Measurements from ENCODE around the gene DCAF7.
A peak's percentile ranks its signal among the peaks of the same experiment; 100 is the strongest.

DCAF7 gene

GRCh38 chr17:63544467-63545301, 5.6 kb upstream of the DCAF7 start:
- no peak for FAIRE-seq

DNA sequence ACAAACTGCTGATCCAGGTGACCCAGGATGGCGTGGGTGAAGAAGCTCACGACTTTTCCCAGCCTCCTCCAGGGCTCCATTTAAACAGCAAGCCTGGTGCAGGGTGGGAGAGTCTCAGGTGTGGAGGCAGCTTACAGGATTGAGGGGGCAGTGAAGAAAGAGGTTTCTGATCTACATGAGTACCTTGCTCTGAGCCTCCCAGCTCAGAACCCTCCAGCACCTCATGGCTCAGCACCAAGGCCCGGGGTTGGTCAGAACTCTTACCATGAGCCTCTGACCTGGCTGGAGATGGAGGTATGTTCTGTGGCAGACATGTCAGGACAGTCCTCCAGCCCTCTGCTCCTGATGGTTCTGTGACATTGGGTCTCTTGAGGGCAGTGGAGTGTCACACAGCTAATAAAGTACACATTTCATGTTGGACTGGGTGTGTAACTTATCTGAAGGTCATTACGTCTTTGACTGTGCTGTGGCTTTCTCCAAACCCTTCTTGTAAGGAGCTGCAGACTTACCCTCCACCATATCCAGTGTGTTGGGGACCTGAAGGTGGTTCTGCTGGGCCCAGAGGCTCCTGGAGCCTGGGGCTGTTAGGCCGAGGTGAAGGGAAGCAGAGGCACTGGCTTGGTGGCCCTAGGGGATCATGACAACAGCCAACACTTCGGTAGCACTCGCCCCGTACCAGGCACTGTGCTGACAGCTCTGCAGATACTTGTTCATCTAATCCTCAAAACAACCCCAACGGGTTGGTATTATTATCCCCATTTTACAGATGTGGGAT, 3.8 kb upstream of the DCAF7 start:
- no peak for DNase-seq (ENCODE audit: low spot score)
- FAIRE-seq: no peak

More at GRCh38 chr17:63544467-63545301, 5.6 kb upstream of the DCAF7 start:
- no peak for DNase-seq (ENCODE audit: low spot score)

- DNase-seq (ENCODE audit: low spot score) (no peak), FAIRE-seq (no peak)
Observed at GRCh38 chr17:63547083-63547523, 3.2 kb upstream of the DCAF7 start.

GRCh38 chr17:63549289-63549945, 860 bp upstream of the DCAF7 start:
- DNase-seq (ENCODE audit: low spot score): no peak
- no peak for FAIRE-seq

GRCh38 chr17:63550817-63551639, 751 bp downstream of the DCAF7 start:
- peak; percentile 40 for DNase-seq (ENCODE audit: low spot score)

DNA sequence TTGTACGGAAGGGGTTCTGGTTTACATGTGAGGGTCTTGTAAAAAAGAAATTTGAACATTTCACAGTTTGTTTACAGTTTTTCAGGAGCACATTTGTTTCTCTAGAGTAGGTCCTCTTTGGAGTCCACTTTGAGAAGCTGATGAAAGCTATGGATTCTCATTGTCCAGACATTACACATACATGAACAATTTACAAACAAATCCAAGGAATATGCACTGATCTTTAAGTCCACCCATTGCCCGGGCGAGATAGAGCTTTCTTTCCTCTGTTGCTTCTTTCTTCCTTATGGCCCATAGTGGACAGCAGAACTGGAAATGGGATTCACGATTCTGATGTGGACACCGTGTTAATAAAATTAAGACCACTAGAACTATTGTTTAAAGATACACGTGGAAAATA, 1.9 kb downstream of the DCAF7 start:
- DNase-seq (ENCODE audit: low spot score): no peak
- FAIRE-seq: no peak

More at GRCh38 chr17:63550817-63551639, 751 bp downstream of the DCAF7 start:
- no peak for FAIRE-seq

DNA sequence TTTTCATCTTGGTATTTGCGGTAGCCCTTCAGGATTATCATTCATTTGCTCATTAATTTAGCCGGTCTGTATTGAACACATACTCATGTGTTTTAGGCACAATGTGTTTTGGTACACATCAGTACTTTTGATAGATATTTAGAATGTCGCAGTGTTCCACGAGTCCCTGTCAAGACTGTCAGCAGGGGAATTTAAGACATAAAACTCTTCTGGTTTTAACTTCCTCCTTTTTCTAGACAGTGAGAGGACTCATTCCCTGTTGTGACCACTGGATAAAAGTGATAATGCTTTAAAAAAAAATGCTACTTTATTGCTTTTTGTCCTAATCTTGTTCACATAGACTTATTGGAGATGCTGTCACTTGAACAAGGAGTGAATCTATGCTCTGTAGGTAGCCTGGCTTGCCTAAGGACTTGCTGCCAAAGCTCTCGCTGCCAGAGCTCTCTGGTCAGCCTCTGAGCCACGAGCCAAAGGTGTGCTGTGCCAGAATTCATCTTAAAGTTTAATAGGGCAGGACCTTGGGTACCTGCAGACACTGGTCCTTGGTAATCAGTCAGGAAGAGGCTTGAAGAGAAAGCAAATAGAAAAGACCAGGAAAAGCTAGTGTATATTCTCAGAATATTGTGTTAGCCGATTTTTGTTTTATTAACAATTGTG, 5.4 kb downstream of the DCAF7 start:
- FAIRE-seq: no peak
- DNase-seq (ENCODE audit: low spot score): no peak

- FAIRE-seq (no peak), DNase-seq (ENCODE audit: low spot score) (no peak)
Observed at GRCh38 chr17:63557416-63557815, 7.1 kb downstream of the DCAF7 start.

GRCh38 chr17:63558441-63558840, 8.2 kb downstream of the DCAF7 start:
- FAIRE-seq: peak; percentile 65
- peak; percentile 21 for DNase-seq (ENCODE audit: low spot score)

- FAIRE-seq (no peak), DNase-seq (ENCODE audit: low spot score) (no peak)
Observed at GRCh38 chr17:63561819-63562218, 11.5 kb downstream of the DCAF7 start.

DNA sequence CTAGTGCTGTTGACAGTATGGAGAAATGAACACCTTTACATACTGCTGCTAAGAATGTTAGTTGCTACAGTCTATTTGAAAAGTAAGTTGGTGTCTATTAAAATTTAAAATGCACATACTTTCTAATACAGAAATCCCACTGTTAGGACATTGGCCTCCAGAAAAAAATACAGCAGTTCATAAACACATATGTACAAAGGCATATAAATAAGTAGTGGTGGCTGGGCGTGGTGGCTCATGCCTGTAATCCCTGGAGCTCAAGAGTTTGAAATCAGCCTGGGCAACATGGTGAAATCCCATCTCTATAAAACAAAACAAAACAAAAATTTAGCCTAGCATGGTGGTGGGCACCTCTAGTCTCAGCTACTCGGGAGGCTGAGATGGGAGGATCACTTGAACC, 13.1 kb downstream of the DCAF7 start:
- FAIRE-seq (no peak), DNase-seq (ENCODE audit: low spot score) (no peak)

DNA sequence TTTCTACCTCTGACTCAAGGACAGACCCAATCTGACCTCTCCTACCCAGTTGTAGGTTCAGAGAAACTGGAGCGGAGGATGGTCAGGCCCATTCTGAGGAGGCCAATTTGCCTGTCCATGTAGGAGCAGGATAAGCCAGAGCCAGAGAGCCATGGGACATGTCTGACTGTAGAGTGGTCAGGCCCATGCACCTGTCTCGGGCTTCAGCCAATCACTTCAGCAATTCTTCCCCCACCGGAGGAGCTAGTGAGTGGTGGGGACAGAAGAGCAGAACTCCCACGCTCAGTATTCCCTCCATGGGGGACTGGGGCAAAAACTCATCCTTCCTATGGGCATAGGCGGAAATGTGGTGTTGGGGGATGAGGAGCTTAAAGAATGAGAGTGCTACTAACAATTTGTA, 14.3 kb downstream of the DCAF7 start:
- no peak for DNase-seq (ENCODE audit: low spot score)
- FAIRE-seq: no peak

DNA sequence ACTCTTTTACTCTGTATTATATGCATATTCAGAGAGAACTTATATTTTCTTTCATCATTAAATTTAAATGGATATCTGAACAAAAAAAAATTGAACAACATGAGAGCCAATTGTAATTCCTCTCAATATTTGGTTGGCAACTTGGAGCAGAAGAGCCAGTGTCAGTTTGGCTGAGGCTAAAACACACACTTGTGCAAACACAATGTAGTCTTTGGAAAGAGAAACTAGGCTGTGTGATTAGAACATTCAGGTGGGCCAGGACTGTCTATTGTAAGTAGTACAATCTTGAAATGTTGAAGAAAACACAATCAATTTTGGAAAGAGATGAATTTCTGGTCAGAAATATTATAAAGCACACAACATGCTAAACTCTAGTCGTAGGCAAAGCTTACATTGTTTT, 17.0 kb downstream of the DCAF7 start:
- DNase-seq (ENCODE audit: low spot score) (no peak), FAIRE-seq (no peak)

GRCh38 chr17:63568563-63568962, 18.3 kb downstream of the DCAF7 start:
- FAIRE-seq: no peak

GRCh38 chr17:63571632-63572310, 21.5 kb downstream of the DCAF7 start:
- FAIRE-seq (peak; percentile 76), DNase-seq (ENCODE audit: low spot score) (peak; percentile 60)

More at GRCh38 chr17:63568563-63568962, 18.3 kb downstream of the DCAF7 start:
- DNase-seq (ENCODE audit: low spot score): no peak

- DNase-seq (ENCODE audit: low spot score): no peak
- FAIRE-seq: no peak
Observed at GRCh38 chr17:63573634-63574033, 23.4 kb downstream of the DCAF7 start.

GRCh38 chr17:63578027-63578768, 27.9 kb downstream of the DCAF7 start:
- FAIRE-seq (no peak), DNase-seq (ENCODE audit: low spot score) (no peak)

- DNase-seq (ENCODE audit: low spot score) (no peak), FAIRE-seq (no peak)
Observed at GRCh38 chr17:63578769-63579111, 28.5 kb downstream of the DCAF7 start.

DNA sequence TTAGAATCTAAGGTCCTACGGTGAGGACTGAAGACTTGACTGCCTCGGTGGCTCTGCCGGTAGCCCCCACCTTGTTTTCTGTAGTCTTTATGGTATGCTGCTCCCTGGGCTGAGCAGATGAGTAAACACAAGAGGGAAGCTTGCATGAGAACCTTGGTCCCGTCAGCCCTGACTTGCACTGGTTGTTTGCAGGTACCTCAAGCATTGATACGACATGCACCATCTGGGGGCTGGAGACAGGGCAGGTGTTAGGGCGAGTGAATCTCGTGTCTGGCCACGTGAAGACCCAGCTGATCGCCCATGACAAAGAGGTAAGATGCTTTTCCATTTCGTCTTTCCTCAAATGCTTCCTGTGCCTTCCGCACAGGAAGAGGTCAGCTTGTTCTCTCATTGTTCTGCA, 29.4 kb downstream of the DCAF7 start:
- DNase-seq (ENCODE audit: low spot score) (no peak), FAIRE-seq (no peak)

Data from RCC 7860 (cell line).